ENCODE measurements around the gene BRME1. TPM values are rescaled to one million over a fixed set of nuclear protein-coding genes. Genes with fewer than 3 reads are reported as not detected.

The BRME1 gene
- total and polyA plus RNA-seq, 3 donors from 2014 or later, result 17.8 to 48.9 (median 26.3) TPM

- Histone ChIP-seq H3K36me3 (ENCODE audit: low read depth, missing control alignments) (no peaks in the 10 kb centered on the region), H3K9me3 (no peaks in the 10 kb centered on the region), H3K4me3 (no peak overlapping the region), H3K4me1 (peaks cover 52% of the 10 kb centered on the region), H3K27ac (peak overlapping the region; percentile 58 to 64), H3K27me3 (no peaks in the 10 kb centered on the region)
- no peak for TF ChIP-seq POLR2A (IDR thresholded peaks at IDR 0.05)
- TF ChIP-seq, protein P1, sequence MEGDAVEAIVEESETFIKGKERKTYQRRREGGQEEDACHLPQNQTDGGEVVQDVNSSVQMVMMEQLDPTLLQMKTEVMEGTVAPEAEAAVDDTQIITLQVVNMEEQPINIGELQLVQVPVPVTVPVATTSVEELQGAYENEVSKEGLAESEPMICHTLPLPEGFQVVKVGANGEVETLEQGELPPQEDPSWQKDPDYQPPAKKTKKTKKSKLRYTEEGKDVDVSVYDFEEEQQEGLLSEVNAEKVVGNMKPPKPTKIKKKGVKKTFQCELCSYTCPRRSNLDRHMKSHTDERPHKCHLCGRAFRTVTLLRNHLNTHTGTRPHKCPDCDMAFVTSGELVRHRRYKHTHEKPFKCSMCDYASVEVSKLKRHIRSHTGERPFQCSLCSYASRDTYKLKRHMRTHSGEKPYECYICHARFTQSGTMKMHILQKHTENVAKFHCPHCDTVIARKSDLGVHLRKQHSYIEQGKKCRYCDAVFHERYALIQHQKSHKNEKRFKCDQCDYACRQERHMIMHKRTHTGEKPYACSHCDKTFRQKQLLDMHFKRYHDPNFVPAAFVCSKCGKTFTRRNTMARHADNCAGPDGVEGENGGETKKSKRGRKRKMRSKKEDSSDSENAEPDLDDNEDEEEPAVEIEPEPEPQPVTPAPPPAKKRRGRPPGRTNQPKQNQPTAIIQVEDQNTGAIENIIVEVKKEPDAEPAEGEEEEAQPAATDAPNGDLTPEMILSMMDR (IDR thresholded peaks at IDR 0.05), result no peak
- DNase-seq, result peak; percentile 81
- 42 to 66% methylated on average over 11 to 22 of the region's 26 CpGs for WGBS, 2 donors
- intact Hi-C loops (cut with DNase I; ENCODE audit: low total_unique reads), result loop anchor here (10.0 kb wide), 1 partner anchor 190 kb away; the partner anchor contains the start of gene MISP3
Observed at GRCh38 chr19:13884726-13885591, 21.0 kb downstream of the BRME1 start.

DNA sequence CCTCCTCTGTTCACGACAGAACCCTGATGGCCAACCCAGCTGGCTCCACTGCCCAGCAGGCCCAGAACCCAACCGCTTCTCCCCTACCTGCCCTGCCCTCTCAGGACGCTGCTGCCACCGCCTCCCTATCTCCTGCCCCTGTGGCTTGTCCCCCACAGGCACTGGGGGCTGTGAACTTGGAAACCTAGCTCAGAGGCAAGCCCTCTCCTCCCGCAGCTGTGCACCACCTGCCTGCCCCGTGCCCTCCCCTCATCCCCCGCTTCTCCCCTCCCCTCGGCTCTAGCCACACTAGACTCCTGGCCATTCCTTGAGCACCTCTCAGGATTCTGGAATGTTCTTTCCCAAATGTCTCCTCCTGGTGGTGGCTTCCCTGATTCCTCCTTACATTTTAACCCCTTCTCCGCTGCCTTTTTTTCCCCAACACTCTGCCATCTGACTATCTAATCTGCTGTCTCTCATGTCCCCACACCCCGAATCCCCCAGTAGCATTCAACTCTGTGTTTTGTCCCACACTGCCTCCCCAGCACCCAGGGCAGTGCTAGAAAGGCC lies 22.3 kb downstream of the BRME1 start:
- Histone ChIP-seq H3K36me3 (ENCODE audit: low read depth, missing control alignments) (no peaks in the 10 kb centered on the region), H3K4me3 (no peak overlapping the region), H3K27ac (peak overlapping the region; percentile 39), H3K9me3 (no peaks in the 10 kb centered on the region), H3K4me1 (peaks cover 56% of the 10 kb centered on the region), H3K27me3 (no peaks in the 10 kb centered on the region)
- no peak for DNase-seq
- WGBS, 2 donors, result 84 to 85% methylated on average over 9 to 10 of the region's 10 CpGs
- TF ChIP-seq, protein P1 (IDR thresholded peaks at IDR 0.05), result peak in 1 of 3 experiments; percentile 8
- no peak for TF ChIP-seq POLR2A (IDR thresholded peaks at IDR 0.05)
- intact Hi-C loops (cut with DNase I; ENCODE audit: low total_unique reads), result loop anchor here (10.0 kb wide), 1 partner anchor 191 kb away; the partner anchor contains the start of gene MISP3

DNA sequence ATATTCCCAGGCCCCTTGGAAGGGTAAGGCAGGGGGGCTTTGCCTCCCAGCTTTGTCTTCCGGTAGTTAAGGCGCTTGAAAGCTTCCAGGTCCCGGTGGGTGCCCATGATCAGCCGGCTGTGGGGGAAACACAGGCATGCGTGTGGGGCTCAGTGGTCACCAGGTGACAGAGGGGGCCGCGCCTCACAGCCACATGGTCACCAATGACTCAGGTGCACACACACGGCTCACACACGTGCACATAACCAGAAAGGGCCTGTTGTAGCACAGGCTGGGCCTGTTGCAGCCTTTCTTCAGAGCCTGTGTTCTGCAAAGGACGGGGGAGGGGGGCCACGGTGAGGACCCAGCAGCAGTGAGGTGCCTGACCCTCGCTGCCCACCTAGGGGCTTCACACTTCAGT lies 23.1 kb downstream of the BRME1 start:
- peaks cover 56% of the 10 kb centered on the region for H3K4me1 ChIP-seq
- no peaks in the 10 kb centered on the region for H3K36me3 ChIP-seq (ENCODE audit: low read depth, missing control alignments)
- no peaks in the 10 kb centered on the region for H3K27me3 ChIP-seq
- TF ChIP-seq POLR2A (IDR thresholded peaks at IDR 0.05), result no peak
- TF ChIP-seq, protein P1 (IDR thresholded peaks at IDR 0.05), result no peak
- intact Hi-C loops (cut with DNase I; ENCODE audit: low total_unique reads), result loop anchor here (10.0 kb wide), 1 partner anchor 192 kb away; the partner anchor contains the start of gene MISP3
- DNase-seq, result no peak
- 78 to 97% methylated on average over 5 to 12 of the region's 12 CpGs for WGBS, 2 donors
- H3K9me3 ChIP-seq, result no peaks in the 10 kb centered on the region
- peak overlapping the region in 1 of 2 donors; percentile 32 for H3K27ac ChIP-seq
- no peak overlapping the region for H3K4me3 ChIP-seq

GRCh38 chr19:13882419-13882795 lies 23.5 kb downstream of the BRME1 start:
- no peaks in the 10 kb centered on the region for H3K9me3 ChIP-seq
- intact Hi-C loops (cut with DNase I; ENCODE audit: low total_unique reads), result loop anchor here (10.0 kb wide), 1 partner anchor 192 kb away; the partner anchor contains the start of gene MISP3
- WGBS, 2 donors, result 60 to 69% methylated on average over 1 to 5 of the region's 5 CpGs
- H3K36me3 ChIP-seq (ENCODE audit: low read depth, missing control alignments), result no peaks in the 10 kb centered on the region
- peaks cover 56% of the 10 kb centered on the region for H3K4me1 ChIP-seq
- H3K4me3 ChIP-seq, result no peak overlapping the region
- TF ChIP-seq, protein P1 (IDR thresholded peaks at IDR 0.05), result no peak
- TF ChIP-seq POLR2A (IDR thresholded peaks at IDR 0.05), result no peak
- no peaks in the 10 kb centered on the region for H3K27me3 ChIP-seq
- DNase-seq, result no peak
- peak overlapping the region; percentile 32 to 87 for H3K27ac ChIP-seq

Data from testis (tissue), 3 donors.